ENCODE measurements around the gene ADAMTS18. TPM values are rescaled to one million over a fixed set of nuclear protein-coding genes. Genes with fewer than 3 reads are reported as not detected.
A peak's percentile ranks its signal among the peaks of the same experiment; 100 is the strongest.

ADAMTS18 gene
- total and polyA plus RNA-seq, 2 donors (not counting 3 experiments of a cell fraction or from before 2014, with no cell fraction given) = 18.4 to 27.5 TPM

DNA sequence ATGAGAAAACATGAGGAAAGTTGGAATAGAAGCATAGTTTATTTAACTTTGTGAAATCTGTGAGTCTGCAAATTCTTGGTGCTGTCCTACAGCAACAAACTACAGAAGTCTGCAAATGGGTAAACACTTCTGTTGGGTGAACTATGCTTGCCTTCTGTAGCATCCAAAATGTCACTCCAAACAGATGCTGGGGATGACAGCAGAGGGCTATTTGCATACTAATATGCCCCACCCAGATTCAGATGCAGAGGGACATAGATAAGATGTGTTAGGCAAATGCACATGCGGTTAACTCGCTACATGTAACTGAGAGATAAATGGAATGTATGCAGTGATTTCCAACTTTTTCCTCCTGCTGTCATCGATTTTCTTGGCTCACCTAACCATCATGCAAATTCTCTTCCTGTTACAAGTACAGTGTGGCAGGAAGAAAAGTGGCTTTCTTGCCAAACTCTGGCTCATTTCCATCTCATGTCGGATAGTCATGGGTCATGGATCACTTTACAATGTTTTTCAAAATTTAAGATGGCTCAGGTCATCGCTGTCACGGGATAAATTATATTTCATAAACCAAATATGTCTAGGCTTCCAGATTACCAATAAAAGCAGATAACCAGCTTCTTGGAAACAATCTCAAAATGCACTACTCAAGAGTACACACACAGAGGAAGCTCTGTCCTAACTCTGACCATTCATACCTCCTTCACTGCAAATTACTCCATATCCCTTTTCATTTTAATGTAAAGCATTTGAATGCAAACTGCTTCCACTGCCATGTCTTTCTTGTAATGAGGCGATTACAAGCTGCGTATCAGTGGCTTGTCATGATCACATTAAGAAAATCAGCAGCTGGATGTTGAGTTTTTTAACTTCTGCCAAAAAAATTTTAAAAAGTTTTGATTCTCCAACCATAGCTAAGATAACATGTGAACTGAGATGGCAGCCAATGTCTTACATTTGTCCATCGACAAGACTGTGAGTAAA, 47.7 kb downstream of the ADAMTS18 start:
- intact Hi-C loops (cut with micrococcal nuclease) = no loop called here
- DNase-seq (ENCODE audit: low read depth, low spot score) = peak; percentile 26
- Histone ChIP-seq H3K9ac (replicated peaks; ENCODE audit: extremely low read depth, insufficient read depth, low read length) (no peak overlapping the region), H3K79me2 (ENCODE audit: control insufficient read depth, insufficient read depth, low read length) (no peaks in the 10 kb centered on the region), H3K9me1 (replicated peaks; ENCODE audit: control insufficient read depth, extremely low read depth, insufficient read depth, low read length) (no peaks in the 10 kb centered on the region), H3K27ac (ENCODE audit: insufficient read depth, low read depth, low read length) (peak overlapping the region; percentile 50), H3K36me3 (ENCODE audit: control insufficient read depth in 2 of 2, extremely low read depth in 1 of 2, insufficient read depth in 2 of 2, low read length in 2 of 2) (no peaks in the 10 kb centered on the region), H3K4me3 (replicated peaks in 1 of 3; ENCODE audit: insufficient read depth in 1 of 3, low read depth in 1 of 3, low read length in 3 of 3) (peak overlapping the region in 1 of 3 experiments; percentile 20), H3K9me3 (replicated peaks; ENCODE audit: control insufficient read depth, insufficient read depth, low read length) (no peaks in the 10 kb centered on the region), H3K4me2 (ENCODE audit: insufficient read depth, low read length) (peak overlapping the region; percentile 64), H2AFZ (ENCODE audit: low read depth, low read length) (peak overlapping the region; percentile 10), H3K27me3 (ENCODE audit: control insufficient read depth in 2 of 2, insufficient read depth in 2 of 2, low read length in 2 of 2) (no peaks in the 10 kb centered on the region), H4K20me1 (replicated peaks; ENCODE audit: control insufficient read depth, extremely low read depth, insufficient read depth, low read length) (no peaks in the 10 kb centered on the region), H3K4me1 (ENCODE audit: control insufficient read depth, extremely low read depth, insufficient read depth, low read length) (peaks cover 25% of the 10 kb centered on the region)
- POLR2A ChIA-PET = no interaction called here
- CTCF ChIA-PET = interaction anchor here (0.7 to 2.0 kb wide), 4 partner anchors 12 to 197 kb away, joined by 3 to 6 read pairs (median 3); no protein-coding TSS in a partner anchor
- no peak for TF ChIP-seq POLR2A (IDR thresholded peaks at IDR 0.05; ENCODE audit: low read depth, low read length)
- TF ChIP-seq MYC (IDR thresholded peaks at IDR 0.05; ENCODE audit: low read depth, low read length) = no peak
- TF ChIP-seq, protein P1, sequence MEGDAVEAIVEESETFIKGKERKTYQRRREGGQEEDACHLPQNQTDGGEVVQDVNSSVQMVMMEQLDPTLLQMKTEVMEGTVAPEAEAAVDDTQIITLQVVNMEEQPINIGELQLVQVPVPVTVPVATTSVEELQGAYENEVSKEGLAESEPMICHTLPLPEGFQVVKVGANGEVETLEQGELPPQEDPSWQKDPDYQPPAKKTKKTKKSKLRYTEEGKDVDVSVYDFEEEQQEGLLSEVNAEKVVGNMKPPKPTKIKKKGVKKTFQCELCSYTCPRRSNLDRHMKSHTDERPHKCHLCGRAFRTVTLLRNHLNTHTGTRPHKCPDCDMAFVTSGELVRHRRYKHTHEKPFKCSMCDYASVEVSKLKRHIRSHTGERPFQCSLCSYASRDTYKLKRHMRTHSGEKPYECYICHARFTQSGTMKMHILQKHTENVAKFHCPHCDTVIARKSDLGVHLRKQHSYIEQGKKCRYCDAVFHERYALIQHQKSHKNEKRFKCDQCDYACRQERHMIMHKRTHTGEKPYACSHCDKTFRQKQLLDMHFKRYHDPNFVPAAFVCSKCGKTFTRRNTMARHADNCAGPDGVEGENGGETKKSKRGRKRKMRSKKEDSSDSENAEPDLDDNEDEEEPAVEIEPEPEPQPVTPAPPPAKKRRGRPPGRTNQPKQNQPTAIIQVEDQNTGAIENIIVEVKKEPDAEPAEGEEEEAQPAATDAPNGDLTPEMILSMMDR (IDR thresholded peaks at IDR 0.05; ENCODE audit: extremely low read depth in 1 of 2, insufficient read depth in 1 of 2, low read depth in 1 of 2, low read length in 2 of 2) = no peak
- peak; percentile 45 for TF ChIP-seq FOS (IDR thresholded peaks at IDR 0.05; ENCODE audit: borderline replicate concordance, insufficient read depth, low read length)
- BruUV-seq (replicated peaks) = no TSS peak
- dilution Hi-C loops (cut with MboI; ENCODE audit: extremely low pct_ligation_motif_present, low sequenced_read_pairs) = no loop called here
- FAIRE-seq = peak; percentile 79
